Psoas muscle (tissue), 8 donors: ENCODE results near the gene RPL11. TPM values are rescaled to one million over a fixed set of nuclear protein-coding genes. Genes with fewer than 3 reads are reported as not detected.

Experiments
- ATAC-seq, 4 donors: fragments of 200-7000 bp; cut with Tn5 transposase; one replicate each; pipeline ENCODE4 v1.9.1; 2020; ENCODE audit warnings: moderate library complexity in 3 of 4, mild to moderate bottlenecking in 2 of 4
- DNase-seq, 2 donors: peaks; one replicate each; pipeline ENCODE4 v3.0.0-alpha.2; 2020
- H3K27ac ChIP-seq: fragments of 200-600 bp; one replicate; pipeline ENCODE4 v1.8.0; 2022
- H3K27me3 ChIP-seq, 3 donors: fragments of 200-600 bp in 1 of 3; one replicate each; pipeline versions ENCODE4 v1.6.1 to v1.8.0; 2013 to 2022; ENCODE audit warnings: low read length in 2 of 3, mild to moderate bottlenecking in 2 of 3, moderate library complexity in 1 of 3; ENCODE audit not compliant: insufficient read depth in 3 of 3
- H3K36me3 ChIP-seq, 2 donors: fragments of 200-600 bp in 1 of 2; one replicate each; pipeline versions ENCODE4 v1.6.1 to v1.8.0; 2013 to 2022; ENCODE audit warnings: low read depth in 1 of 2, mild to moderate bottlenecking in 1 of 2, moderate library complexity in 1 of 2; ENCODE audit not compliant: insufficient read depth in 1 of 2
- H3K4me1 ChIP-seq: fragments of 200-600 bp; one replicate; pipeline ENCODE4 v1.8.0; 2022
- H3K4me3 ChIP-seq: fragments of 200-600 bp; one replicate; pipeline ENCODE4 v1.8.0; 2022; ENCODE audit warnings: mild to moderate bottlenecking
- H3K9me3 ChIP-seq: fragments of 200-600 bp; one replicate; pipeline ENCODE4 v1.8.0; 2022
- CTCF ChIP-seq: fragments of 200-600 bp; IDR thresholded peaks from one replicate; pipeline ENCODE4 v1.8.0; 2022; ENCODE audit warnings: antibody characterized with exemption
- WGBS, 3 donors: extraction: QIAGEN DNeasy Blood & Tissue Kit; methylation state at CpG; one replicate each; pipeline versions ENCODE4 v1.1.6 to v1.1.7; 2013; 5-methylcytosine and 5-hydroxymethylcytosine counted together
- intact Hi-C, 2 donors: fragments of 100-400 bp; cut with DNase I; formaldehyde crosslinking; loops; one replicate each; pipeline versions ENCODE4 v1.11.0 to v1.14.2; 2022
- polyA plus RNA-seq, 3 donors: library from polyadenylated mRNA; stranded (reverse); fragments of 200-250 nt; gene quantifications; one replicate each; pipeline ENCODE4 v1.2.3, GENCODE V29; 2013
- total RNA-seq, 4 donors: library from RNA; stranded (reverse); fragmentation: NEBNext Ultra II Directional in 2 of 4; extraction: Animal tissue kit (Norgen Biotek cat#: 25700) in 2 of 4; gene quantifications; one replicate each; pipeline versions ENCODE4 v1.2.1 to v1.2.4, GENCODE V29; 2021 to 2023
- donor health status: healthy with polysubstance abuse.
- donor health status: DM: no; HTN: no; CAD: no; lungs with moderate emphysema.
- donor health status: Bipolar disorder and iron deficiency.
- donor health status: healthy.
- donor health status: DM: yes; HTN: yes; CAD: no.
- donor health status: DM: no; HTN: no; CAD: no.
- donor health status: DM: no; HTN: no; CAD: no.
- donor health status: DM: yes; HTN: yes; CAD: no.

The RPL11 gene
- total and polyA plus RNA-seq, 7 donors: 486 to 1,926 (median 688) TPM

GRCh38 chr1:23701996-23702395 lies 10.4 kb downstream of the RPL11 start:
- no peak for TF ChIP-seq CTCF
- ATAC-seq: peak in 1 of 4 donors; percentile 41
- intact Hi-C loops: no loop called here
- no peak overlapping the region for H3K4me3 ChIP-seq
- H3K4me1 ChIP-seq: peaks cover 9% of the 10 kb centered on the region
- peaks cover 9 to 80% of the 10 kb centered on the region in 2 donors for H3K36me3 ChIP-seq
- no peak overlapping the region for H3K27ac ChIP-seq
- H3K9me3 ChIP-seq: no peaks in the 10 kb centered on the region
- DNase-seq: no peak
- H3K27me3 ChIP-seq: no peaks in the 10 kb centered on the region
- 74 to 82% (median 78%) methylated on average over 5 of the region's 5 CpGs for WGBS, 3 donors

GRCh38 chr1:23704834-23705495 lies 13.4 kb downstream of the RPL11 start:
- H3K36me3 ChIP-seq: peaks cover 6 to 54% of the 10 kb centered on the region in 2 donors
- no peak for TF ChIP-seq CTCF
- H3K4me1 ChIP-seq: peaks cover under 1% of the 10 kb centered on the region
- no peak for ATAC-seq
- intact Hi-C loops: no loop called here
- WGBS, 3 donors: 61 to 75% (median 67%) methylated on average over 6 of the region's 6 CpGs
- H3K27ac ChIP-seq: no peak overlapping the region
- no peak overlapping the region for H3K4me3 ChIP-seq
- no peak for DNase-seq
- no peaks in the 10 kb centered on the region for H3K27me3 ChIP-seq
- H3K9me3 ChIP-seq: no peaks in the 10 kb centered on the region

DNA sequence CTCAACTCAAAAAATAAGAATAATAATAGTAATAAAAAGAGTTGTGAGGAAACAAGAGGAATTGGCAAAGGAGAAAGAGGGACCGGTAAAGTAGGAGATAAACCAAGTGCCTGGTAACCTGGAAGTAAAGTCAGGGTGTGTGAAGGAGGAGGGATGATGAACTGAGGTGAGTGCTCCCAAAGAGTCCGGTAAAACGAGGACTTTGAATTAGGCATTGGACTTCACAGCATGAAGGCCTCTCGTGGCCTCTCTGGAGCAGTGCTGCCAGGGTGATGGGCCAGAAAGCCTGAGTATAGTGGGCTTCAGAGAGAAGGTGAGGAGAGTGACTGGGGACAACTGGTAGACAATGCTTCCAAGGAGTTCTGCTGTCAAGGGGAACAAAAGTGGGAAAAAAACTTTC lies 17.6 kb downstream of the RPL11 start:
- intact Hi-C loops: no loop called here
- 86 to 88% (median 87%) methylated on average over 4 of the region's 4 CpGs for WGBS, 3 donors
- no peak for DNase-seq
- H3K4me1 ChIP-seq: no peaks in the 10 kb centered on the region
- H3K4me3 ChIP-seq: no peak overlapping the region
- no peaks in the 10 kb centered on the region for H3K9me3 ChIP-seq
- H3K27ac ChIP-seq: no peak overlapping the region
- H3K36me3 ChIP-seq: peaks cover 3 to 16% of the 10 kb centered on the region in 2 donors
- ATAC-seq: no peak
- no peak for TF ChIP-seq CTCF
- no peaks in the 10 kb centered on the region for H3K27me3 ChIP-seq

- H3K4me1 ChIP-seq: peaks cover 18% of the 10 kb centered on the region
- no peak for TF ChIP-seq CTCF
- H3K36me3 ChIP-seq: no peaks in the 10 kb centered on the region
- peak in 2 of 4 donors; percentile 39 to 45 for ATAC-seq
- H3K4me3 ChIP-seq: no peak overlapping the region
- H3K27ac ChIP-seq: peak overlapping the region; percentile 77
- intact Hi-C loops: no loop called here
- WGBS, 3 donors: 73 to 87% (median 77%) methylated on average over 3 of the region's 3 CpGs
- H3K27me3 ChIP-seq: no peaks in the 10 kb centered on the region
- H3K9me3 ChIP-seq: no peaks in the 10 kb centered on the region
- DNase-seq: no peak
Measured at GRCh38 chr1:23718482-23718881, 26.9 kb downstream of the RPL11 start.
